ENCODE measurements around the gene ATN1. TPM values are rescaled to one million over a fixed set of nuclear protein-coding genes. Genes with fewer than 3 reads are reported as not detected.

Gene ATN1
- total and polyA plus RNA-seq, 10 donors: 10.1 to 112 (median 73.1) TPM

DNA sequence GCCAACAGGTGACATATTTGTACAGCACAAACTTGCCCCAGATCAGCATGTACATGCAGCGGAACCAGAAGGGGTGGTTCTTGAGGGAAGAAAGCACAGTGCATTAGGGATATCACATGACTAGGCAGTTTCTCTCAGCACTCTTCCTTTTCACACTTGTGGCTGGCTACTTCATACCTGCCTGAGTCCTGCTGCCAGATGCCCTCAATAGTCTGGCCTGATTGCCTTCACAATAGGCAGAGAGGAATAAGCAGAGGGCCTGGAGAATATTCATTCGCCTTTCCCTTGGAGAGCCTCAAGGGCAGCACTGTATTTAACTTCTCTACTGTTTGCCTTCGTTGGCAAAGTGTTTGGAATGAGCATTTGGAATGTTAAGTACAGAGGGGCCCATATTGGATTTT lies 50.9 kb downstream of the ATN1 start:
- no peak overlapping the region for H3K4me3 ChIP-seq
- H3K27ac ChIP-seq: no peak overlapping the region
- intact Hi-C loops (cut with DNase I; ENCODE audit: low total_unique reads): loop anchor here (10.0 kb wide), 1 partner anchor 46 kb away; no protein-coding TSS in a partner anchor
- DNase-seq: no peak
- H3K4me1 ChIP-seq: peaks cover 0 to 16% (median 0%) of the 10 kb centered on the region in 6 donors
- peaks cover 3 to 100% (median 91%) of the 10 kb centered on the region in 6 donors for H3K36me3 ChIP-seq
- WGBS, 5 donors: 83 to 88% (median 86%) methylated on average over 3 of the region's 3 CpGs
- TF ChIP-seq POLR2A (IDR thresholded peaks at IDR 0.05): no peak
- TF ChIP-seq, protein P1, sequence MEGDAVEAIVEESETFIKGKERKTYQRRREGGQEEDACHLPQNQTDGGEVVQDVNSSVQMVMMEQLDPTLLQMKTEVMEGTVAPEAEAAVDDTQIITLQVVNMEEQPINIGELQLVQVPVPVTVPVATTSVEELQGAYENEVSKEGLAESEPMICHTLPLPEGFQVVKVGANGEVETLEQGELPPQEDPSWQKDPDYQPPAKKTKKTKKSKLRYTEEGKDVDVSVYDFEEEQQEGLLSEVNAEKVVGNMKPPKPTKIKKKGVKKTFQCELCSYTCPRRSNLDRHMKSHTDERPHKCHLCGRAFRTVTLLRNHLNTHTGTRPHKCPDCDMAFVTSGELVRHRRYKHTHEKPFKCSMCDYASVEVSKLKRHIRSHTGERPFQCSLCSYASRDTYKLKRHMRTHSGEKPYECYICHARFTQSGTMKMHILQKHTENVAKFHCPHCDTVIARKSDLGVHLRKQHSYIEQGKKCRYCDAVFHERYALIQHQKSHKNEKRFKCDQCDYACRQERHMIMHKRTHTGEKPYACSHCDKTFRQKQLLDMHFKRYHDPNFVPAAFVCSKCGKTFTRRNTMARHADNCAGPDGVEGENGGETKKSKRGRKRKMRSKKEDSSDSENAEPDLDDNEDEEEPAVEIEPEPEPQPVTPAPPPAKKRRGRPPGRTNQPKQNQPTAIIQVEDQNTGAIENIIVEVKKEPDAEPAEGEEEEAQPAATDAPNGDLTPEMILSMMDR (IDR thresholded peaks at IDR 0.05 in 8 of 11, conservative IDR thresholded peaks at IDR 0.05 in 3 of 11): no peak
- no peak for TF ChIP-seq POLR2AphosphoS5 (IDR thresholded peaks at IDR 0.05)
- H3K9me3 ChIP-seq: no peaks in the 10 kb centered on the region
- H3K27me3 ChIP-seq (replicated peaks in 1 of 7): no peaks in the 10 kb centered on the region

DNA sequence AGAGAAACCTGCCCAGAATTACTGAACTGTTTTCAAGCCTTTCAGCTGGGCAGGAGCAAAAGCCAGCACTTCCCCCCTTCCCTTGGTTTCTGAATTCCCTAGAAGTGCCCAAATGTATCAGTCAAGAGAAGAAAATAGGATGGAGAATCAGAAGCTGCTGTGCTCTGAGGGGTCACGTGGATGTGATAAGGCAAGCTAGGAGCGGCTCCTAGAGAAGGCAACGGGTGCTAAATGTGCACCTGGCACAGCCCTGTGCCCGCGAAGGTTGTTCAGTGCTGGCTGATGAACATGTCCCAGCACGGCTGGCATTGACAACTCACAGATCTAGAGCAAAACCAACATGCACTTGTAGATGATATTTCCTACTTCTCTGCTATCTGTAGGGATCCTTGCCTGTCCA lies 51.3 kb downstream of the ATN1 start:
- DNase-seq: no peak
- intact Hi-C loops (cut with DNase I; ENCODE audit: low total_unique reads): loop anchor here (10.0 kb wide), 1 partner anchor 46 kb away; no protein-coding TSS in a partner anchor
- 86 to 93% (median 88%) methylated on average over 6 of the region's 6 CpGs for WGBS, 5 donors

DNA sequence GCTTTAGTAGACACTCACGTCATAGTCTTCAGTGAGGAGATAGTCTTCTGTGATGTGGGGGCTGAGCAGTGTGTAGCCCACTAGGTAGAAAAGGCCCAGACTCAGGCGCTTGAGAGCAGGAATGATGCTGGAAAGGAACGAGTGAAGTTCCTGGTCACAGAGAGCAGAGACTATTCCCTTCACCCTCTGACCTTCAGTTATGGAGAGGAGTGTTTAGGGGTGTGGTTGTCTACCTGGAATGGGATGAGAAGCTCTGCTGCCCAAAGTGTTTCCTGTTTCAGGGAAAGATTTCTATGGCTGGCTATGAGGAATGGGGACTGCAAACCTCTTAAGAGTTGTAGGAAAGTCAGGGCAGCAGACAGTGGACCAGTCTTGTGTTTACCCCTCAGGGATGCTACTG lies 51.7 kb downstream of the ATN1 start:
- Histone ChIP-seq H3K4me3 (no peak overlapping the region), H3K36me3 (peaks cover 3 to 100% (median 88%) of the 10 kb centered on the region in 6 donors), H3K4me1 (peaks cover 0 to 10% (median 0%) of the 10 kb centered on the region in 6 donors), H3K27me3 (replicated peaks in 1 of 7) (no peaks in the 10 kb centered on the region), H3K9me3 (no peaks in the 10 kb centered on the region), H3K27ac (no peak overlapping the region)
- intact Hi-C loops (cut with DNase I; ENCODE audit: low total_unique reads): loop anchor here (10.0 kb wide), 1 partner anchor 45 kb away; no protein-coding TSS in a partner anchor
- no peak for TF ChIP-seq POLR2A (IDR thresholded peaks at IDR 0.05)
- TF ChIP-seq, protein P1 (IDR thresholded peaks at IDR 0.05 in 8 of 11, conservative IDR thresholded peaks at IDR 0.05 in 3 of 11): no peak
- TF ChIP-seq POLR2AphosphoS5 (IDR thresholded peaks at IDR 0.05): no peak
- 82 to 90% (median 90%) methylated on average over 3 of the region's 3 CpGs for WGBS, 5 donors
- DNase-seq: no peak

More for the DNA sequence above, 51.3 kb downstream of the ATN1 start:
- H3K27me3 ChIP-seq (replicated peaks in 1 of 7): no peaks in the 10 kb centered on the region
- H3K27ac ChIP-seq: no peak overlapping the region
- no peak overlapping the region for H3K4me3 ChIP-seq
- H3K36me3 ChIP-seq: peaks cover 3 to 100% (median 90%) of the 10 kb centered on the region in 6 donors
- peaks cover 0 to 12% (median 0%) of the 10 kb centered on the region in 6 donors for H3K4me1 ChIP-seq
- no peaks in the 10 kb centered on the region for H3K9me3 ChIP-seq
- TF ChIP-seq POLR2A (IDR thresholded peaks at IDR 0.05) (no peak), POLR2AphosphoS5 (IDR thresholded peaks at IDR 0.05) (peak in 1 of 3 donors; percentile 47)
- TF ChIP-seq, protein P1 (IDR thresholded peaks at IDR 0.05 in 8 of 11, conservative IDR thresholded peaks at IDR 0.05 in 3 of 11): no peak

DNA sequence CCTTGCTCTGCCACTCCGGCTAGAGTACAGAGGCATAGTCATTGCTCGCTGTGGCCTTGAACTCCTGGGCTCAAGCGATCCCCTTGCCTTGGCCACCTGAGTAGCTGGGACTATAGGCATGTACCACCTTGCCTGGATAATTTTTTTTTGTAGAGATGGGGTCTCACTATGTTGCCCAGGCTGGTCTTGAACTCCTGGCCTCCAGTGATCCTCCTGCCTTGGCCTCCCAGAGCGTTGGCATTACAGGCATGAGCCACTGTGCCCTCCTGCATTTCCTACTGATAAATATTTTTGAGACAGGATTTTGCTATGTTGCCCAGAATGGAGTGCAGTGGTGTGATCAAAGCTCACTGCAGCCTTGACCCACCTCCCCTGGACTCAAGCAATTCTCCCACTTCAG lies 52.3 kb downstream of the ATN1 start:
- peaks cover 3 to 100% (median 84%) of the 10 kb centered on the region in 6 donors for H3K36me3 ChIP-seq
- H3K4me3 ChIP-seq: no peak overlapping the region
- intact Hi-C loops (cut with DNase I; ENCODE audit: low total_unique reads): no loop called here
- no peak for DNase-seq
- H3K27me3 ChIP-seq (replicated peaks in 1 of 7): no peaks in the 10 kb centered on the region
- H3K27ac ChIP-seq: no peak overlapping the region
- no peaks in the 10 kb centered on the region for H3K9me3 ChIP-seq
- 94 to 99% (median 95%) methylated on average over 4 of the region's 4 CpGs for WGBS, 5 donors
- H3K4me1 ChIP-seq: peaks cover 0 to 8% (median 0%) of the 10 kb centered on the region in 6 donors
- TF ChIP-seq, protein P1 (IDR thresholded peaks at IDR 0.05 in 8 of 11, conservative IDR thresholded peaks at IDR 0.05 in 3 of 11): no peak
- no peak for TF ChIP-seq POLR2A (IDR thresholded peaks at IDR 0.05)

Data from spleen (tissue), 11 donors.